ENCODE results near the gene STAT3.

- TF ChIP-seq POLR2A (IDR thresholded peaks at IDR 0.05; ENCODE audit: borderline replicate concordance, extremely low read depth, insufficient read depth, insufficient read length) (no peak), CTCF (IDR thresholded peaks at IDR 0.05 in 2 of 3, conservative IDR thresholded peaks at IDR 0.05 in 1 of 3; ENCODE audit: borderline replicate concordance in 1 of 3, insufficient read depth in 1 of 3, low read depth in 2 of 3, low read length in 2 of 3) (no peak), SRF (IDR thresholded peaks at IDR 0.05; ENCODE audit: low read depth) (no peak), POLR2AphosphoS5 (IDR thresholded peaks at IDR 0.05; ENCODE audit: low read depth, low read length) (no peak)
These were observed 108.2 kb downstream of the STAT3 start for GRCh38 chr17:42279776-42280630.
